Astrocyte (in vitro differentiated cells and primary cell): ENCODE results near the gene FAM200A. TPM values are rescaled to one million over a fixed set of nuclear protein-coding genes. Genes with fewer than 3 reads are reported as not detected.

Source experiments
- DNase-seq: peaks from one replicate; pipeline ENCODE4 v3.0.0-alpha.2; 2010; ENCODE audit warnings: low read depth
- FAIRE-seq: peaks from 2 replicates; lab custom pipeline; 2011; peaks lifted over from hg19 to GRCh38; lab: Jason Lieb, UNC
- H2AFZ ChIP-seq: 2 replicates; pipeline ENCODE4 v1.6.0; 2012; ENCODE audit warnings: low read depth, low read length, inconsistent platforms
- H3K27ac ChIP-seq: 2 replicates; pipeline ENCODE4 v1.5.1; 2011; ENCODE audit warnings: low read depth, low read length, inconsistent platforms
- H3K27me3 ChIP-seq: 2 replicates; pipeline ENCODE4 v1.6.0; 2011; ENCODE audit warnings: low read length, inconsistent platforms; ENCODE audit not compliant: insufficient read depth
- H3K36me3 ChIP-seq: 2 replicates; pipeline ENCODE4 v1.5.1; 2011; ENCODE audit warnings: low read length, inconsistent platforms; ENCODE audit not compliant: insufficient read depth
- H3K4me1 ChIP-seq: 2 replicates; pipeline ENCODE4 v1.5.1; 2011; ENCODE audit warnings: low read length, inconsistent platforms; ENCODE audit not compliant: insufficient read depth
- H3K4me2 ChIP-seq: 2 replicates; pipeline ENCODE4 v1.6.0; 2012; ENCODE audit warnings: low read length, inconsistent platforms
- H3K4me3 ChIP-seq: 2 replicates; pipeline ENCODE4 v1.5.1; 2011; ENCODE audit warnings: low read depth, mild to moderate bottlenecking, low read length, inconsistent platforms; ENCODE audit not compliant: insufficient read depth
- H3K79me2 ChIP-seq: 2 replicates; pipeline ENCODE4 v1.6.0; 2012; ENCODE audit warnings: mild to moderate bottlenecking, low read length, inconsistent platforms; ENCODE audit not compliant: insufficient read depth
- H3K9ac ChIP-seq: 2 replicates; pipeline ENCODE4 v1.6.0; 2012; ENCODE audit warnings: mild to moderate bottlenecking, low read length, inconsistent platforms
- H3K9me3 ChIP-seq: 2 replicates; pipeline ENCODE4 v1.5.1; 2012; ENCODE audit warnings: low read depth, mild to moderate bottlenecking, low read length, inconsistent platforms; ENCODE audit not compliant: insufficient read depth
- H4K20me1 ChIP-seq: 2 replicates; pipeline ENCODE4 v1.6.0; 2012; ENCODE audit warnings: low read length, inconsistent platforms; ENCODE audit not compliant: insufficient read depth
- H3K27ac Mint-ChIP-seq: one replicate; pipeline ENCODE4 v1.8.0; 2021; ENCODE audit warnings: mild to moderate bottlenecking, mixed read lengths; ENCODE audit not compliant: unreplicated experiment
- H3K27me3 Mint-ChIP-seq: one replicate; pipeline ENCODE4 v1.8.0; 2021; ENCODE audit warnings: low read depth, mixed read lengths; ENCODE audit not compliant: unreplicated experiment
- H3K36me3 Mint-ChIP-seq: one replicate; pipeline ENCODE4 v1.8.0; 2021; ENCODE audit warnings: low read depth, mixed read lengths; ENCODE audit not compliant: unreplicated experiment
- H3K4me1 Mint-ChIP-seq: one replicate; pipeline ENCODE4 v1.8.0; 2021; ENCODE audit warnings: low read depth, mixed read lengths; ENCODE audit not compliant: unreplicated experiment
- H3K4me3 Mint-ChIP-seq: one replicate; pipeline ENCODE4 v1.8.0; 2021; ENCODE audit warnings: mild to moderate bottlenecking, moderate library complexity, mixed read lengths; ENCODE audit not compliant: unreplicated experiment
- H3K9me3 Mint-ChIP-seq: one replicate; pipeline ENCODE4 v1.8.0; 2021; ENCODE audit warnings: mild to moderate bottlenecking, mixed read lengths; ENCODE audit not compliant: unreplicated experiment
- CTCF ChIP-seq: IDR thresholded peaks from 2 replicates; pipeline ENCODE4 v1.5.1; 2011; ENCODE audit warnings: low read depth, mild to moderate bottlenecking, inconsistent platforms, low read length, moderate library complexity; ENCODE audit not compliant: insufficient read depth
- EZH2 ChIP-seq: IDR thresholded peaks from 2 replicates; pipeline ENCODE4 v1.6.1; 2012; ENCODE audit warnings: mild to moderate bottlenecking, low read length, inconsistent platforms; ENCODE audit not compliant: insufficient read depth
- total RNA-seq: library from RNA; stranded (reverse); gene quantifications from 2 replicates; pipeline ENCODE4 v1.2.1, GENCODE V29; 2021

Gene FAM200A
- total RNA-seq, 1 donor from 2014 or later = 4.7 TPM

GRCh38 chr7:99514050-99514449 is 37.9 kb downstream of the FAM200A start:
- DNase-seq (no peak), FAIRE-seq (no peak)
- peaks cover 13% of the 10 kb centered on the region for H3K36me3 ChIP-seq
- peaks cover 21% of the 10 kb centered on the region for H3K36me3 Mint-ChIP-seq
- H3K9me3 ChIP-seq = no peaks in the 10 kb centered on the region
- TF ChIP-seq EZH2 (no peak), CTCF (no peak)
- no peaks in the 10 kb centered on the region for H3K27me3 Mint-ChIP-seq
- no peak overlapping the region for H2AFZ ChIP-seq
- peaks cover 14% of the 10 kb centered on the region for H4K20me1 ChIP-seq
- H3K27ac ChIP-seq = no peak overlapping the region
- H3K4me3 ChIP-seq = no peak overlapping the region
- H3K27ac Mint-ChIP-seq = no peak overlapping the region
- H3K9me3 Mint-ChIP-seq = no peaks in the 10 kb centered on the region
- no peaks in the 10 kb centered on the region for H3K27me3 ChIP-seq
- H3K79me2 ChIP-seq = peaks cover 31% of the 10 kb centered on the region
- peaks cover 5% of the 10 kb centered on the region for H3K4me1 Mint-ChIP-seq
- no peak overlapping the region for H3K4me2 ChIP-seq
- no peak overlapping the region for H3K4me3 Mint-ChIP-seq
- no peaks in the 10 kb centered on the region for H3K4me1 ChIP-seq
- H3K9ac ChIP-seq = no peak overlapping the region

GRCh38 chr7:99505324-99505662 is 46.6 kb downstream of the FAM200A start:
- DNase-seq = no peak
- peaks cover 13% of the 10 kb centered on the region for H3K4me1 ChIP-seq
- peak overlapping the region; percentile 91 for H3K27ac Mint-ChIP-seq
- peak overlapping the region; percentile 99 for H3K4me3 Mint-ChIP-seq
- H3K79me2 ChIP-seq = peaks cover 63% of the 10 kb centered on the region
- H3K27me3 ChIP-seq = no peaks in the 10 kb centered on the region
- H3K36me3 Mint-ChIP-seq = peaks cover 3% of the 10 kb centered on the region
- no peak for FAIRE-seq
- no peaks in the 10 kb centered on the region for H3K36me3 ChIP-seq
- H3K4me1 Mint-ChIP-seq = peaks cover 13% of the 10 kb centered on the region
- H3K4me2 ChIP-seq = peak overlapping the region; percentile 94
- H3K27me3 Mint-ChIP-seq = no peaks in the 10 kb centered on the region
- peaks cover 3% of the 10 kb centered on the region for H4K20me1 ChIP-seq
- H3K9me3 ChIP-seq = no peaks in the 10 kb centered on the region
- H3K9ac ChIP-seq = peak overlapping the region; percentile 91
- H3K4me3 ChIP-seq = peak overlapping the region; percentile 89
- TF ChIP-seq CTCF (no peak), EZH2 (no peak)
- peak overlapping the region; percentile 92 for H2AFZ ChIP-seq
- H3K27ac ChIP-seq = peak overlapping the region; percentile 93
- H3K9me3 Mint-ChIP-seq = no peaks in the 10 kb centered on the region

GRCh38 chr7:99504603-99505323 is 47.2 kb downstream of the FAM200A start, which contains the start of gene ZKSCAN5:
ZKSCAN5 (plus strand) TSS chr7:99504662; CDS start chr7:99506045, 1,383 bp downstream.
- DNase-seq (peak; percentile 96), FAIRE-seq (no peak)
- peak within 1 kb of the TSS; percentile 91 for H3K9ac ChIP-seq
- Mint-ChIP-seq H3K36me3 (peaks cover 3% of the 10 kb centered on the region), H3K9me3 (no peaks in the 10 kb centered on the region), H3K4me1 (peaks cover 13% of the 10 kb centered on the region), H3K4me3 (peak within 1 kb of the TSS; percentile 99), H3K27ac (peak within 1 kb of the TSS; percentile 99), H3K27me3 (no peaks in the 10 kb centered on the region)
- peaks cover 3% of the 10 kb centered on the region for H4K20me1 ChIP-seq
- H3K4me3 ChIP-seq = peak within 1 kb of the TSS; percentile 89
- H3K27me3 ChIP-seq = no peaks in the 10 kb centered on the region
- peak within 1 kb of the TSS; percentile 92 for H2AFZ ChIP-seq
- H3K79me2 ChIP-seq = peaks cover 63% of the 10 kb centered on the region
- TF ChIP-seq EZH2 (no peak), CTCF (no peak)
- H3K9me3 ChIP-seq = no peaks in the 10 kb centered on the region
- H3K4me1 ChIP-seq = peaks cover 13% of the 10 kb centered on the region
- H3K4me2 ChIP-seq = peak within 1 kb of the TSS; percentile 94
- H3K36me3 ChIP-seq = no peaks in the 10 kb centered on the region
- H3K27ac ChIP-seq = peak within 1 kb of the TSS; percentile 93
